NCI-H748 (cell line): ENCODE results near the gene HSPB6.

Source experiments
- DNase-seq: peaks from one replicate; lab custom pipeline; 2025; ENCODE audit not compliant: unreplicated experiment; lab: John Stamatoyannopoulos, UW

Gene HSPB6

GRCh38 chr19:35767288-35768081 is 10.7 kb upstream of the HSPB6 start:
- DNase-seq, result no peak

GRCh38 chr19:35766571-35767104 is 9.8 kb upstream of the HSPB6 start:
- no peak for DNase-seq

GRCh38 chr19:35764432-35765315 is 7.8 kb upstream of the HSPB6 start:
- no peak for DNase-seq

GRCh38 chr19:35760711-35761349 is 4.0 kb upstream of the HSPB6 start:
- no peak for DNase-seq

GRCh38 chr19:35759697-35760096 is 2.9 kb upstream of the HSPB6 start:
- DNase-seq, result no peak

GRCh38 chr19:35757749-35758608 is 1.1 kb upstream of the HSPB6 start, which contains the start of gene PROSER3:
Gene PROSER3, plus strand, starts transcription at chr19:35758176. Its CDS starts 40 bp downstream, at chr19:35758216.
- peak; percentile 100 for DNase-seq

GRCh38 chr19:35757231-35757748 is 461 bp upstream of the HSPB6 start:
- DNase-seq, result peak; percentile 87

- peak; percentile 58 for DNase-seq
Observed at GRCh38 chr19:35755550-35756376, 1.1 kb downstream of the HSPB6 start.

GRCh38 chr19:35755131-35755549 is 1.7 kb downstream of the HSPB6 start:
- no peak for DNase-seq

GRCh38 chr19:35754370-35755130 is 2.3 kb downstream of the HSPB6 start:
- no peak for DNase-seq

- no peak for DNase-seq
Observed at GRCh38 chr19:35753634-35754369, 3.0 kb downstream of the HSPB6 start.

GRCh38 chr19:35752746-35753350 is 4.0 kb downstream of the HSPB6 start:
- DNase-seq, result no peak

- DNase-seq, result no peak
Observed at GRCh38 chr19:35751839-35752745, 4.7 kb downstream of the HSPB6 start.

GRCh38 chr19:35750167-35750566 is 6.7 kb downstream of the HSPB6 start:
- DNase-seq, result no peak

- peak; percentile 100 for DNase-seq
Observed at GRCh38 chr19:35748106-35749020, 8.5 kb downstream of the HSPB6 start, which contains the start of gene LIN37. Gene LIN37, plus strand, starts transcription at chr19:35748576. Its CDS starts 149 bp downstream, at chr19:35748725.
